RPMI7951 (cell line): Measurements from ENCODE around the gene KCTD5. TPM values are rescaled to one million over a fixed set of nuclear protein-coding genes. Genes with fewer than 3 reads are reported as not detected.

Experiments used
- DNase-seq: peaks from one replicate; pipeline ENCODE4 v3.0.0-alpha.2; 2012; ENCODE audit warnings: low read depth
- total RNA-seq: library from RNA; depleted of rRNA; stranded (reverse); fragments of >200 nt; shearing (Covaris generic); gene quantifications from 2 replicates; pipeline ENCODE4 v1.2.3, GENCODE V29; 2014; rRNA removed

The KCTD5 gene
- total RNA-seq, 1 experiment from 2014 or later: 55.6 TPM

DNA sequence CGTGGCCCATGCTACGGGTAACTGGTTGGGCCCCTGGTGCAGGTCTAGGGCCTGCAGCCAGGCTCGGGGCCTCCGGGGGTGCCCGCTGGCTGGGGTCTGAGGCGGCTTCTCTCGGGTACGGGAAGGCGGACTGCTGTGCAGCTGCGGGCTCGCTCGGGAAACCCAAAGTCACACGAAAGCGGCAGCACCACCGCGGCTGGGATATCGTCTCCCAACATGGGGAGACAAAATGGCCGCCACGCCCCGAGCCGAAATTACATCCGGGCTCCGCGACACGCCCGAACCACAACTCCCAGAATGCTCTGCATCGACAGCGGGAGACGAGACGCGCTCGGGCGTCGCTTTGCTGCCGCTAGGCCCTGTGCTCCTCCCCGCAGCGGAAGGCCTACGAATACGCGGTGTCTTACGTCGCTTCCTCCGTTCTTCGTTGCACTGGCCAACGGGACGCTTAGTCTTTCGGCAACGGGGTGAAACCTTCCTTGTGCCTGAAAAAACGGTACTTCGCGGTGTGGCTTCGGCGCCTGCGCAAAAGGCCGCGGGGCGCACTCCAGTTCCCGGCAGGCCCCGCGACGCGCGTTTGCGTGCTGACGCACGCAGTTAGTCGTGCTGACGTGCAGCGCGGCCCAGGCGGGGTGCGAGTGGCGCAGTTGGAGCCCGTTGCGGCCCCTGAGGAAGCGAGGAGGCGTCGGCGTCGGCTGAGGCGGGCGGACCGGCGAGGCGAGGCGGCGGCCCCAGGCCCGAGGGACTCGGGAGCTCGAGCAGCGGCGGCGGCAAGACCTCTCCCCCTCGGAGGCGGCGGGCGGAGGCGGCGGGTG, 69.9 kb downstream of the KCTD5 start, which contains the start of gene SRRM2:
SRRM2 (plus strand) TSS at position 604 of the 815 bp plus-strand sequence. CDS start 3,727 bp downstream, outside the sequence.
- DNase-seq: peak; percentile 92

DNA sequence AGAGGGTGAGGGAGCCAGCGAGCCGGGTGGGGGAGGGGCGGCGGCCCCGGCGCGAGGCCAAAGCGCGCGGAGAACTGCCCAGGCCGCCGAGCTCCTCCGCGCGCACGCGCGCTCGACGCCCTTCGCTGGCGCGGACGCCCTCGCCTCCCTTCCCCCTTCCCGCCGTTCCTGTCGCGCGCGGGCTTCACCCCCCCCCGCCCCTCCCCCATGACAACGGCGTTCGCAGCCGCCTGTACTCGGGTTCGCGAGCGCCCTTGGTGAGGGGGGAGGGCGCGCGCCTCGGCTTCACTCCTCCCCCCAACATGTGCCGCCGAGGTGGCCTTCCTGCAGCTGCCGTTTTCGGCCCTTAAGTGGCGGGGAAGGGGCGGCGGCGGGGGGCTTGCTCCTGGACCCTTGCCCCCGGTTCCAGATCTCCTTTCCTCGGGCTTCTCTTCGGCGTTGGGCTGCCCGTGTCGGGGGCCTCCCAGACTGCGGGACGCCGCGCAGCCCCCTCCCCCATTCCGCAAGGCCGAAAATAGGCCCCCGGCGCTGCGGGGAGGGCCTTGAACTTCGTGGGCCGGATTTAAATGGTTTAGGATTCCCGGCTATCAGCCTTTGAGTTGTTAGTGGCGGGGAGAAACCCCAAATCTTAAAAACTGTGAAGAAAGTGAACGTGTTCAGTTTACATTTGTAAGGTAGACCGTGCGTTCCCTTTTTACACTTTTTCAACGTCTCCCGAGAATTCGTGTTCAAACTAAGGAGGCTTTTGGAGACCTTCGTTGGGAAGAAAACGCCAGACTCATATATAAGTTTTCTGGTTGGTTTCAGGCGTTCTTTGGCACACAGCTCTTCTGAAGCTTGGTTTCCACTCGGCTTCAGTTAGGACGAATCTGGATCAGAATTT, 70.8 kb downstream of the KCTD5 start:
- DNase-seq: peak; percentile 70

DNA sequence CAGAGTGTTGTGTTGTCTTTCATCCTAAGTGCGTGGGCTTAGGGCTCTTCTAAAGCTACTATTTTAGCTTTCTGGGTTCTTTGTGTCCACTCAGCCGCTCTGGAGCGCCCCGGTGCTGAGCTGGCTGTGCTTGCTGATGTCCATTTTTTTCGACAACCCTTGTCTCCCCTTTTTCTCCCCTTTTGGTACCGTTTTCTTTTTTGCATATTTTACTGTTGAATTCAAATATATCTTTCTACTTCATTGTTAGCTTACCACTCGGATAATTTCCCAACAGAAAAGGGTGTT, 71.4 kb downstream of the KCTD5 start:
- no peak for DNase-seq

DNA sequence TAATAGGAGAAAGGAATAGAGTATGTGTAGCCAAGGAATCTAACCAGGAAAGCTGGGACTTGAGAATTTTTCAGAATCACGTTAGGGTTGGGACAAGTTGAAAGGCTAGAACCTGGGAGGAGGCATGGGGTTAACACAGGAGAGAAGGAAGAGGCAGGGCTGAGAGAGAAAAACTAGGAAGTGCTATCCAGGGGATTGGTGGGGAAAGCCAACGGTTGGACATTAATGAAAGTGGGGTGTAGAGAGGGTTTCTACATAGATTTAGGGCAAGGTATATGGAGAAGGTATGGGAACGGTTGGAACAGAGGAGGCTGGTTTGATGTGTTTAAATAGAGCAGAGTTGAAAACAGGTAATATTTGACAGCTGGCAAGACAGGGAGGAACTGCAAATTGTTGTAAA, 72.8 kb downstream of the KCTD5 start:
- DNase-seq: no peak

DNA sequence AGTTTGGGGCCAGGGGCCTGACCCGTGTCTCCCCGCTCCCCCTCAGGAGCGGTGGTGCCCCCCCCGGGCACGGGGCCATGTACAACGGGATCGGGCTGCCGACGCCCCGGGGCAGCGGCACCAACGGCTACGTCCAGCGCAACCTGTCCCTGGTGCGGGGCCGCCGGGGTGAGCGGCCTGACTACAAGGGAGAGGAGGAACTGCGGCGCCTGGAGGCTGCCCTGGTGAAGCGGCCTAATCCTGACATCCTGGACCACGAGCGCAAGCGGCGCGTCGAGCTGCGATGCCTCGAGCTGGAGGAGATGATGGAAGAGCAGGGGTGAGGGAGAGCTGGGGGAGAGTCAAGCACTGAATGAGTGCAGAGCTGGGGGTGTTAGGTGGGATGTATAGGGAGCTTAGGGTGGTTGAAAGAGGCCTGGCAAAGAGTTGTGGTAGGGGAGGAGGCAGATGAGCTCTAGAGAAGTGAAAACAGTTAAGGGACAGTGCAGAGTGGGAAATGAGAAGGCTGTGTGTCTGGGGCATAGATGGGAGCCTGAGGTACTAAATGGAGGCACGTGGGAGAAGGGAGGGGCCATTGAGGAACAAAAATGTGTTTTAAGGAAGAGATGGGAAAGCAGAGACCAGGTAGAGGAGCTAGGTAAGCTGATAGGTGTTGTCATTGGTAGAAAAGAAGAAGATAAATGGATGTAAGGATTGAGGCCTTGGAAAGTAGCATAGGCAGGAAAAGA, 74.1 kb downstream of the KCTD5 start:
- no peak for DNase-seq

DNA sequence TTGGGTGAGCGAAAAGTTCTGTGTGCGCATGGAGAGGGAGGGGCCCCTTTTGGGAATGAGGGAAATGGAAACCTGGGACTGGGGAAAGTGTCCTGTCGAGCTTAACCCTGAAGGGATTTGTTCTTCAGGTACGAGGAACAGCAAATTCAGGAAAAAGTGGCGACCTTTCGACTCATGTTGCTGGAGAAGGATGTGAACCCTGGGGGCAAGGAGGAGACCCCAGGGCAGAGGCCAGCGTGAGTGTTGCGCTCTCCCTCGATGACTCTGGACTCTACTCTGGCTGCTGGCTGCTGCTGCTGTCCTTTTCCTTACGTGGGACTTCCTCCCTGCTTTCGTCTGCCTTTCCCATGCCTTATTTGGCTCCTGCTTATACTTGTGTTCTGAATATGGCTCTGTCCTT, 75.0 kb downstream of the KCTD5 start:
- DNase-seq: no peak

Other genes starting within 250 kb of the KCTD5 start
- 10.2 and 21.7 TPM in 2 replicates for gene TEDC2, start 222.4 kb upstream of the KCTD5 start, total RNA-seq
- not detected in 2 replicates for gene NTN3, start 211.2 kb upstream of the KCTD5 start, total RNA-seq
- gene TBC1D24, start 207.4 kb upstream of the KCTD5 start, total RNA-seq: 4.4 and 5.1 TPM in 2 replicates
- gene ATP6V0C, start 168.6 kb upstream of the KCTD5 start, total RNA-seq: 30.0 and 31.5 TPM in 2 replicates
- gene AMDHD2, start 162.2 kb upstream of the KCTD5 start, total RNA-seq: 8.9 and 11.3 TPM in 2 replicates
- gene CEMP1, start 151.1 kb upstream of the KCTD5 start, total RNA-seq: not detected in 2 replicates
- 8.2 and 9.4 TPM in 2 replicates for gene PDPK1, start 144.5 kb upstream of the KCTD5 start, total RNA-seq
- gene PRSS27, start 37.7 kb downstream of the KCTD5 start, total RNA-seq: 0.29 and 1.1 TPM in 2 replicates
- gene SRRM2, start 70.1 kb downstream of the KCTD5 start, total RNA-seq: 20.5 and 40.0 TPM in 2 replicates
- gene ELOB, start 94.8 kb downstream of the KCTD5 start, total RNA-seq: 349 and 387 TPM in 2 replicates
- not detected in 2 replicates for gene PRSS33, start 105.0 kb downstream of the KCTD5 start, total RNA-seq
- not detected in 2 replicates for gene PRSS41, start 115.9 kb downstream of the KCTD5 start, total RNA-seq
- not detected in 2 replicates for gene PRSS21, start 134.7 kb downstream of the KCTD5 start, total RNA-seq
- 0.88 and 1.2 TPM in 2 replicates for gene ZG16B, start 147.8 kb downstream of the KCTD5 start, total RNA-seq
- 0.72 and 0.78 TPM in 2 replicates for gene PRSS22, start 175.6 kb downstream of the KCTD5 start, total RNA-seq
- gene FLYWCH2, start 200.7 kb downstream of the KCTD5 start, total RNA-seq: 70.4 and 91.8 TPM in 2 replicates
- gene FLYWCH1, start 229.4 kb downstream of the KCTD5 start, total RNA-seq: 7.9 and 13.5 TPM in 2 replicates